GM12878 (cell line): ENCODE data around the gene RNF11. TPM values are rescaled to one million over a fixed set of nuclear protein-coding genes. Genes with fewer than 3 reads are reported as not detected.

Source experiments
- ATAC-seq: fragments of 200-7000 bp; cut with Tn5 transposase; 3 replicates; pipeline ENCODE4 v1.9.1; 2020; ENCODE audit warnings: mild to moderate bottlenecking, moderate library complexity
- BruUV-seq: library from RNA; stranded (reverse); fragments of 400-500 nt; replicated peaks from 2 replicates; lab custom pipeline; 2021; lab: Mats Ljungman, UMichigan
- CTCF ChIA-PET: fragments of 300-600 bp; sonication (Branson Sonifier 250); formaldehyde crosslinking; extraction: SDS; loops from one replicate; lab custom pipeline; 2021; ENCODE audit warnings: inconsistent platforms; lab: Yijun Ruan, JAX
- POLR2A ChIA-PET: fragments of 350-600 bp; formaldehyde crosslinking; extraction: SDS; loops from one replicate; lab custom pipeline; 2021; ENCODE audit warnings: inconsistent platforms; lab: Charles Lee
- RAD21 ChIA-PET: fragments of 300-600 bp; sonication (Branson Sonifier 250); formaldehyde crosslinking; loops from one replicate; lab custom pipeline; 2023; ENCODE audit warnings: antibody characterized with exemption; ENCODE audit not compliant: unreplicated experiment; lab: Charles Lee
- SMC1A ChIA-PET: fragments of 300-600 bp; sonication (Branson Sonifier 250); formaldehyde crosslinking; loops from one replicate; lab custom pipeline; 2023; ENCODE audit not compliant: unreplicated experiment, uncharacterized antibody; lab: Charles Lee
- DNase-seq: peaks from one replicate; pipeline ENCODE4 v3.0.0-alpha.2; 2011; ENCODE audit warnings: low read depth, low spot score
- FAIRE-seq: peaks from 3 replicates; lab custom pipeline; 2011; peaks lifted over from hg19 to GRCh38; lab: Jason Lieb, UNC
- H2AFZ ChIP-seq: 2 replicates; pipeline ENCODE4 v1.6.0; 2011; ENCODE audit warnings: low read depth, low read length, control low read depth; ENCODE audit not compliant: control insufficient read depth
- H3K27ac ChIP-seq: 2 replicates; pipeline ENCODE4 v1.5.1; 2011; ENCODE audit warnings: control low read depth; ENCODE audit not compliant: control insufficient read depth, insufficient read depth
- H3K27me3 ChIP-seq, 2 experiments: replicated peaks in 1 of 2; 2 replicates each; pipeline versions ENCODE4 v1.6.0 to v1.6.1; 2011; ENCODE audit warnings: low read length in 1 of 2; ENCODE audit not compliant: control insufficient read depth in 2 of 2, insufficient read depth in 2 of 2
- H3K36me3 ChIP-seq, 2 experiments: 2 replicates each; pipeline ENCODE4 v1.5.1; 2011; ENCODE audit warnings: low read length in 1 of 2; ENCODE audit not compliant: control insufficient read depth in 2 of 2, insufficient read depth in 2 of 2
- H3K4me1 ChIP-seq: 2 replicates; pipeline ENCODE4 v1.6.1; 2011; ENCODE audit warnings: mild to moderate bottlenecking, low read length, moderate library complexity, mixed read lengths; ENCODE audit not compliant: control insufficient read depth, insufficient read depth
- H3K4me2 ChIP-seq: 2 replicates; pipeline ENCODE4 v1.6.0; 2011; ENCODE audit warnings: control low read depth; ENCODE audit not compliant: control insufficient read depth, insufficient read depth
- H3K4me3 ChIP-seq: fragments of 200-600 bp; sonication (generic); 2 replicates; pipeline ENCODE4 v1.5.1; 2016
- H3K79me2 ChIP-seq: 2 replicates; pipeline ENCODE4 v1.6.0; 2011; ENCODE audit warnings: low read length; ENCODE audit not compliant: control insufficient read depth, insufficient read depth
- H3K9ac ChIP-seq: 2 replicates; pipeline ENCODE4 v1.8.0; 2011; ENCODE audit warnings: low read length, control low read depth, mixed read lengths; ENCODE audit not compliant: control insufficient read depth, insufficient read depth
- H3K9me3 ChIP-seq: replicated peaks from 3 replicates; pipeline ENCODE4 v1.5.1; 2011; ENCODE audit warnings: mild to moderate bottlenecking, low read length; ENCODE audit not compliant: control insufficient read depth, insufficient read depth
- H4K20me1 ChIP-seq: 2 replicates; pipeline ENCODE4 v1.6.0; 2011; ENCODE audit not compliant: control insufficient read depth, insufficient read depth
- ETV6 ChIP-seq, 2 experiments: fragments of 450-650 bp in 1 of 2; IDR thresholded peaks in 1 of 2; conservative IDR thresholded peaks in 1 of 2; 2 replicates each; pipeline ENCODE4 v1.6.1; 2014; ENCODE audit warnings: antibody characterized with exemption in 1 of 2, borderline replicate concordance in 1 of 2, low read depth in 1 of 2, mild to moderate bottlenecking in 1 of 2, moderate library complexity in 1 of 2
- KAT2A ChIP-seq: conservative IDR thresholded peaks from 2 replicates; pipeline ENCODE4 v1.6.1; 2011; ENCODE audit warnings: low read depth, low read length; ENCODE audit not compliant: control insufficient read depth
- RELB ChIP-seq: fragments of 450-650 bp; IDR thresholded peaks from 2 replicates; pipeline ENCODE4 v1.6.1; 2017; ENCODE audit warnings: low read depth, mild to moderate bottlenecking, moderate library complexity
- RUNX3 ChIP-seq: IDR thresholded peaks from 2 replicates; pipeline ENCODE4 v1.6.1; 2012; ENCODE audit warnings: low read length, inconsistent platforms
- SUZ12 ChIP-seq: fragments of 200-600 bp; sonication (generic); IDR thresholded peaks from one replicate; pipeline ENCODE4 v1.6.1; 2018; ENCODE audit warnings: antibody characterized with exemption, mild to moderate bottlenecking; ENCODE audit not compliant: unreplicated experiment
- WGBS: methylation state at CpG from one replicate; pipeline ENCODE4 v1.1.6; 2016; ENCODE audit warnings: low lambda C conversion rate; ENCODE audit not compliant: insufficient replicate concordance, insufficient coverage; ENCODE audit errors: missing lambda C conversion rate; 5-methylcytosine and 5-hydroxymethylcytosine counted together
- in situ Hi-C: fragments of 300-500 bp; cut with MboI; formaldehyde crosslinking; loops from 9 replicates; pipeline ENCODE4 v1.14.3; 2018; ENCODE audit warnings: mixed read lengths
- intact Hi-C: fragments of 100-400 bp; cut with micrococcal nuclease; formaldehyde crosslinking; loops from one replicate; pipeline ENCODE4 v1.14.2; 2022; ENCODE audit not compliant: unreplicated experiment
- polyA plus RNA-seq, 11 experiments: library from polyadenylated mRNA; depleted of rRNA in 4 of 11; unstranded in 6 of 11; stranded (reverse) in 5 of 11; fragments of >200 nt; fragmentation: Nextera tagmentation in 4 of 11; fragmentation: Illumina TruSeq in 1 of 11; extraction: Ambion mirVana in 4 of 11; extraction: Trizol in 1 of 11; gene quantifications; 1 replicate in 1 of 11; 2 replicates in 10 of 11; pipeline versions ENCODE4 v1.2.1 to v1.2.3, GENCODE V29; 2011 to 2016; ENCODE audit warnings: inconsistent platforms in 2 of 11, missing spikeins in 2 of 11, low read depth in 1 of 11
- total RNA-seq, 4 experiments: library from RNA; depleted of rRNA in 3 of 4; stranded (reverse); fragments of >200 nt in 3 of 4; fragmentation: Illumina TruSeq in 1 of 4; extraction: Trizol in 1 of 4; gene quantifications; 2 replicates each; pipeline versions ENCODE4 v1.2.1 to v1.2.3, GENCODE V29; 2013 to 2021
- TF ChIP-seq, protein P1 (sequence below): fragments of 450-650 bp; formaldehyde crosslinking; IDR thresholded peaks from 2 replicates; pipeline ENCODE4 v1.4.0; 2022; ENCODE audit warnings: mild to moderate bottlenecking, moderate library complexity

Gene RNF11
- total and polyA plus RNA-seq, 10 of the 15 experiments (the other 5 are each of a cell fraction or from before 2014, with no cell fraction given), result 9.5 to 43.6 (median 32.3) TPM

- no peak for TF ChIP-seq RELB
- TF ChIP-seq RUNX3, result peak; percentile 18; the same call in 1 of the 2 replicates
- TF ChIP-seq ETV6 (conservative IDR thresholded peaks at IDR 0.05 in 1 of 2, IDR thresholded peaks at IDR 0.05 in 1 of 2; ENCODE audit: borderline replicate concordance in 1 of 2, low read depth in 1 of 2), result no peak
- TF ChIP-seq, all 136 proteins: peak for 9
Observed at GRCh38 chr1:51203121-51203873, 32.8 kb upstream of the RNF11 start (continued).

DNA sequence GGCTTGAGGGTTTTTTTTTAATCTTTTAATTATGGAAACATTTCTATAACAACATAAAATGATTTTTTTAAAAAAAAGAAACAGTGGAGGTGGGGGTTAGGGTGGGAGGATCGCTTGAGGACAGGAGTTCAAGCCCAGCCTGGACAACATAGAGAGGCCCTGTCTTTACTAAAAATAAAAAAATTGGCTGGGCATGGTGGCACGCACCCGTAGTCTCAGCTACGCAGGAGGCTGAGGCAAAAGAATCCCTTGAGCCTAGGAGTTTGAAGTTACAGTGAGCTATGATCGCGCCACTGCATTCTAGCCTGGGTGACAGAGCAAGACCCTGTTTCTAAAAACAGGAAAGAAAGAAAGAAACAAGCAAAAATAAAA is 32.2 kb upstream of the RNF11 start:
- Histone ChIP-seq H3K27me3 (no peaks in the 10 kb centered on the region), H3K9ac (no peak overlapping the region), H3K36me3 (no peaks in the 10 kb centered on the region), H3K4me3 (no peak overlapping the region), H4K20me1 (no peaks in the 10 kb centered on the region), H2AFZ (no peak overlapping the region), H3K27ac (no peak overlapping the region), H3K9me3 (no peaks in the 10 kb centered on the region), H3K4me2 (no peak overlapping the region), H3K79me2 (no peaks in the 10 kb centered on the region), H3K4me1 (peaks cover 3% of the 10 kb centered on the region; the same call in 1 of the 2 replicates)
- SMC1A ChIA-PET, result interaction anchor here (1.0 to 1.8 kb wide), 3 partner anchors 13 to 91 kb away, joined by 4 to 7 read pairs (median 6); partner anchors contain the start of gene RNF11
- CTCF ChIA-PET, result interaction anchor here (0.6 to 1.8 kb wide), 3 partner anchors 15 to 325 kb away, joined by 4 to 7 read pairs (median 6); no protein-coding TSS in a partner anchor
- ATAC-seq (peak; percentile 23), DNase-seq (no peak), FAIRE-seq (no peak)
- 83% methylated on average over 6 of the region's 6 CpGs for WGBS
- in situ Hi-C loops (no loop called here), intact Hi-C loops (no loop called here)
- POLR2A ChIA-PET, result no interaction called here
- no TSS peak for BruUV-seq
- RAD21 ChIA-PET, result interaction anchor here (0.9 to 1.2 kb wide), 2 partner anchors 15 to 93 kb away, joined by 3 to 4 read pairs; no protein-coding TSS in a partner anchor
- no peak for TF ChIP-seq SUZ12
- no peak for TF ChIP-seq KAT2A
- TF ChIP-seq, protein P1, sequence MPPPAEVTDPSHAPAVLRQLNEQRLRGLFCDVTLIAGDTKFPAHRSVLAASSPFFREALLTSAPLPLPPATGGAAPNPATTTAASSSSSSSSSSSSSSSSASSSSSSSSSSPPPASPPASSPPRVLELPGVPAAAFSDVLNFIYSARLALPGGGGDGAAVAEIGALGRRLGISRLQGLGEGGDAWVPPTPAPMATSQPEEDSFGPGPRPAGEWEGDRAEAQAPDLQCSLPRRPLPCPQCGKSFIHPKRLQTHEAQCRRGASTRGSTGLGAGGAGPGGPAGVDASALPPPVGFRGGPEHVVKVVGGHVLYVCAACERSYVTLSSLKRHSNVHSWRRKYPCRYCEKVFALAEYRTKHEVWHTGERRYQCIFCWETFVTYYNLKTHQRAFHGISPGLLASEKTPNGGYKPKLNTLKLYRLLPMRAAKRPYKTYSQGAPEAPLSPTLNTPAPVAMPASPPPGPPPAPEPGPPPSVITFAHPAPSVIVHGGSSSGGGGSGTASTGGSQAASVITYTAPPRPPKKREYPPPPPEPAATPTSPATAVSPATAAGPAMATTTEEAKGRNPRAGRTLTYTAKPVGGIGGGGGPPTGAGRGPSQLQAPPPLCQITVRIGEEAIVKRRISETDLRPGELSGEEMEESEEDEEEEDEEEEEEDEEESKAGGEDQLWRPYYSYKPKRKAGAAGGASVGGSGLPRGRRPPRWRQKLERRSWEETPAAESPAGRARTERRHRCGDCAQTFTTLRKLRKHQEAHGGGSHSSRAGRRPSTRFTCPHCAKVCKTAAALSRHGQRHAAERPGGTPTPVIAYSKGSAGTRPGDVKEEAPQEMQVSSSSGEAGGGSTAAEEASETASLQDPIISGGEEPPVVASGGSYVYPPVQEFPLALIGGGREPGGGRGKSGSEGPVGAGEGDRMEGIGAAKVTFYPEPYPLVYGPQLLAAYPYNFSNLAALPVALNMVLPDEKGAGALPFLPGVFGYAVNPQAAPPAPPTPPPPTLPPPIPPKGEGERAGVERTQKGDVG (CRISPR knock-in tag), result no peak
- TF ChIP-seq, all 136 proteins: peak for 0
